ENCODE results near the gene OR5H15. TPM values are rescaled to one million over a fixed set of nuclear protein-coding genes. Genes with fewer than 3 reads are reported as not detected.

The OR5H15 gene
- total and polyA plus RNA-seq, 12 donors: not detected

GRCh38 chr3:98172621-98173020, 6.1 kb downstream of the OR5H15 start:
- peaks cover 0 to 21% (median 0%) of the 10 kb centered on the region in 11 donors for H3K9me3 ChIP-seq
- ATAC-seq: no peak
- WGBS, 2 donors: 71 to 76% methylated on average over 7 of the region's 7 CpGs

GRCh38 chr3:98180319-98180890, 13.9 kb downstream of the OR5H15 start:
- intact Hi-C loops (cut with DNase I): no loop called here
- no peak overlapping the region for H3K27ac ChIP-seq
- H3K27me3 ChIP-seq: no peaks in the 10 kb centered on the region
- DNase-seq: no peak
- no peak for TF ChIP-seq CTCF (IDR thresholded peaks at IDR 0.05)
- 80 to 89% methylated on average over 3 of the region's 3 CpGs for WGBS, 2 donors
- peaks cover 0 to 10% (median 0%) of the 10 kb centered on the region in 11 donors for H3K9me3 ChIP-seq
- H3K4me1 ChIP-seq: no peaks in the 10 kb centered on the region
- no peak overlapping the region for H3K4me3 ChIP-seq
- no peak for ATAC-seq
- H3K36me3 ChIP-seq: no peaks in the 10 kb centered on the region

More at GRCh38 chr3:98172621-98173020, 6.1 kb downstream of the OR5H15 start:
- Histone ChIP-seq H3K36me3 (no peaks in the 10 kb centered on the region), H3K27me3 (no peaks in the 10 kb centered on the region), H3K4me1 (no peaks in the 10 kb centered on the region), H3K27ac (no peak overlapping the region), H3K4me3 (no peak overlapping the region)
- TF ChIP-seq CTCF (IDR thresholded peaks at IDR 0.05): no peak
- DNase-seq: no peak
- intact Hi-C loops (cut with DNase I): no loop called here

GRCh38 chr3:98182196-98182595, 15.7 kb downstream of the OR5H15 start:
- no peaks in the 10 kb centered on the region for H3K27me3 ChIP-seq
- H3K36me3 ChIP-seq: no peaks in the 10 kb centered on the region
- intact Hi-C loops (cut with DNase I): loop anchor here in 1 of 10 donors (2.0 kb wide), 1 partner anchor 41 kb away; no protein-coding TSS in a partner anchor
- DNase-seq (no peak), ATAC-seq (no peak)
- TF ChIP-seq CTCF (IDR thresholded peaks at IDR 0.05): no peak
- H3K9me3 ChIP-seq: no peaks in the 10 kb centered on the region
- no peak overlapping the region for H3K4me3 ChIP-seq
- H3K4me1 ChIP-seq: no peaks in the 10 kb centered on the region
- H3K27ac ChIP-seq: no peak overlapping the region

GRCh38 chr3:98185180-98185579, 18.7 kb downstream of the OR5H15 start:
- intact Hi-C loops (cut with DNase I): no loop called here
- H3K4me3 ChIP-seq: no peak overlapping the region
- no peaks in the 10 kb centered on the region for H3K36me3 ChIP-seq
- peak in 1 of 9 donors; percentile 17 for TF ChIP-seq CTCF (IDR thresholded peaks at IDR 0.05)
- H3K4me1 ChIP-seq: peaks cover 0 to 4% (median 0%) of the 10 kb centered on the region in 9 donors
- H3K9me3 ChIP-seq: no peaks in the 10 kb centered on the region
- DNase-seq: no peak
- no peak overlapping the region for H3K27ac ChIP-seq
- H3K27me3 ChIP-seq: no peaks in the 10 kb centered on the region
- peak in 1 of 8 donors; percentile 39 for ATAC-seq
